Measurements from ENCODE around the gene NAV3. TPM values are rescaled to one million over a fixed set of nuclear protein-coding genes. Genes with fewer than 3 reads are reported as not detected.

NAV3 gene
- total and polyA plus RNA-seq, 7 donors = 0.47 to 4.2 (median 2.2) TPM

- Histone ChIP-seq H3K9me3 (no peaks in the 10 kb centered on the region), H3K4me3 (no peak overlapping the region), H3K4me1 (no peaks in the 10 kb centered on the region), H3K27ac (no peak overlapping the region), H3K36me3 (ENCODE audit: insufficient read depth in 1 of 2, low read depth in 1 of 2) (no peaks in the 10 kb centered on the region), H3K27me3 (ENCODE audit: insufficient read depth in 3 of 3, low read length in 2 of 3) (no peaks in the 10 kb centered on the region)
- ATAC-seq (no peak), DNase-seq (no peak)
- TF ChIP-seq CTCF (IDR thresholded peaks at IDR 0.05) = no peak
- intact Hi-C loops (cut with DNase I) = no loop called here
- WGBS, 3 donors = 89 to 93% (median 90%) methylated on average over 2 of the region's 2 CpGs
These were observed 355.0 kb downstream of the NAV3 start for GRCh38 chr12:78185651-78186050.

GRCh38 chr12:78186670-78187069 lies 356.0 kb downstream of the NAV3 start:
- no peaks in the 10 kb centered on the region for H3K4me1 ChIP-seq
- intact Hi-C loops (cut with DNase I) = no loop called here
- no peaks in the 10 kb centered on the region for H3K36me3 ChIP-seq (ENCODE audit: insufficient read depth in 1 of 2, low read depth in 1 of 2)
- no peak for TF ChIP-seq CTCF (IDR thresholded peaks at IDR 0.05)
- no peak overlapping the region for H3K27ac ChIP-seq
- H3K9me3 ChIP-seq = no peaks in the 10 kb centered on the region
- no peaks in the 10 kb centered on the region for H3K27me3 ChIP-seq (ENCODE audit: insufficient read depth in 3 of 3, low read length in 2 of 3)
- no peak overlapping the region for H3K4me3 ChIP-seq
- WGBS, 3 donors = 94 to 96% (median 94%) methylated on average over 1 of the region's 1 CpG
- no peak for ATAC-seq
- no peak for DNase-seq

- Histone ChIP-seq H3K4me3 (no peak overlapping the region), H3K27ac (no peak overlapping the region), H3K27me3 (ENCODE audit: insufficient read depth in 3 of 3, low read length in 2 of 3) (no peaks in the 10 kb centered on the region), H3K4me1 (no peaks in the 10 kb centered on the region), H3K36me3 (ENCODE audit: insufficient read depth in 1 of 2, low read depth in 1 of 2) (no peaks in the 10 kb centered on the region), H3K9me3 (no peaks in the 10 kb centered on the region)
- DNase-seq = no peak
- no peak for TF ChIP-seq CTCF (IDR thresholded peaks at IDR 0.05)
- intact Hi-C loops (cut with DNase I) = no loop called here
- 72 to 79% (median 76%) methylated on average over 2 of the region's 2 CpGs for WGBS, 3 donors
- no peak for ATAC-seq
These were observed 357.0 kb downstream of the NAV3 start for GRCh38 chr12:78187741-78188140.

- no peak overlapping the region for H3K4me3 ChIP-seq
- TF ChIP-seq CTCF (IDR thresholded peaks at IDR 0.05) = no peak
- DNase-seq (no peak), ATAC-seq (no peak)
- no peaks in the 10 kb centered on the region for H3K27me3 ChIP-seq (ENCODE audit: insufficient read depth in 3 of 3, low read length in 2 of 3)
- H3K27ac ChIP-seq = no peak overlapping the region
- no peaks in the 10 kb centered on the region for H3K4me1 ChIP-seq
- no peaks in the 10 kb centered on the region for H3K9me3 ChIP-seq
- 90 to 92% (median 91%) methylated on average over 2 of the region's 2 CpGs for WGBS, 3 donors
- intact Hi-C loops (cut with DNase I) = no loop called here
- no peaks in the 10 kb centered on the region for H3K36me3 ChIP-seq (ENCODE audit: insufficient read depth in 1 of 2, low read depth in 1 of 2)
These were observed 359.0 kb downstream of the NAV3 start for GRCh38 chr12:78189656-78190055.

GRCh38 chr12:78191611-78192010 lies 360.9 kb downstream of the NAV3 start:
- Histone ChIP-seq H3K9me3 (no peaks in the 10 kb centered on the region), H3K27me3 (ENCODE audit: insufficient read depth in 3 of 3, low read length in 2 of 3) (no peaks in the 10 kb centered on the region), H3K36me3 (ENCODE audit: insufficient read depth in 1 of 2, low read depth in 1 of 2) (no peaks in the 10 kb centered on the region), H3K4me3 (no peak overlapping the region), H3K27ac (no peak overlapping the region), H3K4me1 (no peaks in the 10 kb centered on the region)
- 63 to 76% (median 68%) methylated on average over 1 of the region's 1 CpG for WGBS, 3 donors
- DNase-seq (no peak), ATAC-seq (no peak)
- intact Hi-C loops (cut with DNase I) = no loop called here
- TF ChIP-seq CTCF (IDR thresholded peaks at IDR 0.05) = no peak
